Calu3 (cell line): ENCODE measurements around the gene EZR. TPM values are rescaled to one million over a fixed set of nuclear protein-coding genes. Genes with fewer than 3 reads are reported as not detected.
A peak's percentile ranks its signal among the peaks of the same experiment; 100 is the strongest.

ENCODE experiments used
- BruUV-seq: library from RNA; stranded (reverse); fragments of 400-500 nt; replicated peaks from 2 replicates; lab custom pipeline; 2021; lab: Mats Ljungman, UMichigan
- CTCF ChIA-PET: fragments of 300-600 bp; sonication (Branson Sonifier 250); formaldehyde crosslinking; loops from one replicate; lab custom pipeline; 2022; ENCODE audit warnings: antibody characterized with exemption; lab: Charles Lee
- DNase-seq: peaks from one replicate; pipeline ENCODE4 v3.0.0; 2022
- H3K27ac Mint-ChIP-seq: one replicate; pipeline ENCODE4 v1.8.0; 2022; ENCODE audit warnings: mixed read lengths; ENCODE audit not compliant: unreplicated experiment
- H3K27me3 Mint-ChIP-seq: one replicate; pipeline ENCODE4 v1.8.0; 2022; ENCODE audit warnings: mixed read lengths; ENCODE audit not compliant: unreplicated experiment
- H3K36me3 Mint-ChIP-seq: one replicate; pipeline ENCODE4 v1.8.0; 2022; ENCODE audit warnings: mild to moderate bottlenecking, moderate library complexity, mixed read lengths; ENCODE audit not compliant: insufficient read depth, unreplicated experiment
- H3K4me1 Mint-ChIP-seq: one replicate; pipeline ENCODE4 v1.8.0; 2022; ENCODE audit warnings: mild to moderate bottlenecking, low read depth, mixed read lengths; ENCODE audit not compliant: unreplicated experiment
- H3K4me3 Mint-ChIP-seq: one replicate; pipeline ENCODE4 v1.8.0; 2022; ENCODE audit warnings: mild to moderate bottlenecking, low read depth, moderate library complexity, mixed read lengths; ENCODE audit not compliant: unreplicated experiment
- H3K9me3 Mint-ChIP-seq: one replicate; pipeline ENCODE4 v1.8.0; 2022; ENCODE audit warnings: low read depth, mixed read lengths; ENCODE audit not compliant: unreplicated experiment
- CTCF ChIP-seq: fragments of 200-600 bp; IDR thresholded peaks from one replicate; pipeline ENCODE4 v1.8.0; 2022; ENCODE audit warnings: antibody characterized with exemption; ENCODE audit not compliant: unreplicated experiment
- intact Hi-C: fragments of 100-400 bp; cut with micrococcal nuclease; formaldehyde crosslinking; loops from one replicate; pipeline ENCODE4 v1.10.0; 2022; ENCODE audit not compliant: unreplicated experiment
- total RNA-seq: library from RNA; stranded (reverse); gene quantifications from 2 replicates; pipeline ENCODE4 v1.2.3, GENCODE V29; 2022

The EZR gene
- total RNA-seq, 1 experiment from 2014 or later, result 935 TPM

GRCh38 chr6:158787395-158787794 is 31.8 kb downstream of the EZR start:
- CTCF ChIA-PET, result no interaction called here
- TSS peak; percentile 48 for BruUV-seq
- Mint-ChIP-seq H3K36me3 (peaks cover 100% of the 10 kb centered on the region), H3K4me1 (peaks cover 92% of the 10 kb centered on the region), H3K4me3 (peak overlapping the region; percentile 69), H3K27ac (peak overlapping the region; percentile 92), H3K9me3 (no peaks in the 10 kb centered on the region), H3K27me3 (no peaks in the 10 kb centered on the region)
- DNase-seq, result no peak
- no peak for TF ChIP-seq CTCF
- intact Hi-C loops, result no loop called here

- peaks cover 100% of the 10 kb centered on the region for H3K36me3 Mint-ChIP-seq
- CTCF ChIA-PET, result interaction anchor here (0.5 to 1.6 kb wide), 6 partner anchors 11 to 188 kb away, joined by 3 to 6 read pairs (median 3); no protein-coding TSS in a partner anchor
- peak overlapping the region; percentile 92 for H3K27ac Mint-ChIP-seq
- no peak for DNase-seq
- H3K9me3 Mint-ChIP-seq, result no peaks in the 10 kb centered on the region
- no peak for TF ChIP-seq CTCF
- BruUV-seq, result TSS peak; percentile 3
- intact Hi-C loops, result no loop called here
- H3K4me3 Mint-ChIP-seq, result peak overlapping the region; percentile 69
- H3K4me1 Mint-ChIP-seq, result peaks cover 92% of the 10 kb centered on the region
- no peaks in the 10 kb centered on the region for H3K27me3 Mint-ChIP-seq
Measured at GRCh38 chr6:158786645-158787304, 32.4 kb downstream of the EZR start.

GRCh38 chr6:158785036-158785435 is 34.1 kb downstream of the EZR start:
- BruUV-seq, result no TSS peak
- H3K36me3 Mint-ChIP-seq, result peaks cover 100% of the 10 kb centered on the region
- intact Hi-C loops, result no loop called here

GRCh38 chr6:158784505-158784904 is 34.7 kb downstream of the EZR start:
- Mint-ChIP-seq H3K27ac (peak overlapping the region; percentile 92), H3K4me1 (peaks cover 89% of the 10 kb centered on the region), H3K9me3 (no peaks in the 10 kb centered on the region), H3K27me3 (no peaks in the 10 kb centered on the region), H3K4me3 (peak overlapping the region; percentile 44), H3K36me3 (peaks cover 100% of the 10 kb centered on the region)
- DNase-seq, result peak; percentile 57
- BruUV-seq, result no TSS peak
- intact Hi-C loops, result no loop called here
- CTCF ChIA-PET, result interaction anchor here (0.6 kb wide), 2 partner anchors 100 to 315 kb away, joined by 3 read pairs; no protein-coding TSS in a partner anchor
- no peak for TF ChIP-seq CTCF

More at GRCh38 chr6:158785036-158785435, 34.1 kb downstream of the EZR start:
- H3K4me3 Mint-ChIP-seq, result peak overlapping the region; percentile 44
- peak overlapping the region; percentile 92 for H3K27ac Mint-ChIP-seq
- no peak for DNase-seq
- no peaks in the 10 kb centered on the region for H3K9me3 Mint-ChIP-seq
- H3K4me1 Mint-ChIP-seq, result peaks cover 92% of the 10 kb centered on the region
- no peaks in the 10 kb centered on the region for H3K27me3 Mint-ChIP-seq
- TF ChIP-seq CTCF, result no peak
- CTCF ChIA-PET, result interaction anchor here (0.6 kb wide), 2 partner anchors 100 to 315 kb away, joined by 3 read pairs; no protein-coding TSS in a partner anchor
